Measurements from ENCODE around the gene DISP2. TPM values are rescaled to one million over a fixed set of nuclear protein-coding genes. Genes with fewer than 3 reads are reported as not detected.

Gene DISP2
- total and polyA plus RNA-seq, 9 of the 15 experiments (the other 6 are each of a cell fraction or from before 2014, with no cell fraction given): 0.06 to 0.89 (median 0.15) TPM; not detected in 1

DNA sequence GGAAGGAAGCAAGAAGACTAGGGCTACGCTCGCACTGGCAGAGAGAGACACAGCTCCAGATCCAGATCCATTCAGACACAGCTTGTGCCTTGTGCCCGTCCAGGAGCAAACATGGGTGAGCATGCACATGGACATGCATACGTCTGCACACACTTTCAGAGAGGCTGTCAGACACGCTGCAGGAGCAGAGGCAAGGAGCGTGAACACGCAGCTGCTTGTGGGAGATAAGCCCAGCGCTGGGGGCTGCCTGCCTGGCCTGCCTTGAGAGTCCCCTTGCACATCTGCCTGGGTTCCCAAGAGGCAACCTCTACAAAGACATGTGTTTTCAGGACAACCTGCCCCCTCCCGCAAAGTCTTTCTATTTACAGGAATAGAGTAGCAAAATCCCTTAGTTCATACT lies 69.2 kb downstream of the DISP2 start (continued):
- TF ChIP-seq, protein P1, sequence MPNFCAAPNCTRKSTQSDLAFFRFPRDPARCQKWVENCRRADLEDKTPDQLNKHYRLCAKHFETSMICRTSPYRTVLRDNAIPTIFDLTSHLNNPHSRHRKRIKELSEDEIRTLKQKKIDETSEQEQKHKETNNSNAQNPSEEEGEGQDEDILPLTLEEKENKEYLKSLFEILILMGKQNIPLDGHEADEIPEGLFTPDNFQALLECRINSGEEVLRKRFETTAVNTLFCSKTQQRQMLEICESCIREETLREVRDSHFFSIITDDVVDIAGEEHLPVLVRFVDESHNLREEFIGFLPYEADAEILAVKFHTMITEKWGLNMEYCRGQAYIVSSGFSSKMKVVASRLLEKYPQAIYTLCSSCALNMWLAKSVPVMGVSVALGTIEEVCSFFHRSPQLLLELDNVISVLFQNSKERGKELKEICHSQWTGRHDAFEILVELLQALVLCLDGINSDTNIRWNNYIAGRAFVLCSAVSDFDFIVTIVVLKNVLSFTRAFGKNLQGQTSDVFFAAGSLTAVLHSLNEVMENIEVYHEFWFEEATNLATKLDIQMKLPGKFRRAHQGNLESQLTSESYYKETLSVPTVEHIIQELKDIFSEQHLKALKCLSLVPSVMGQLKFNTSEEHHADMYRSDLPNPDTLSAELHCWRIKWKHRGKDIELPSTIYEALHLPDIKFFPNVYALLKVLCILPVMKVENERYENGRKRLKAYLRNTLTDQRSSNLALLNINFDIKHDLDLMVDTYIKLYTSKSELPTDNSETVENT (CRISPR knock-in tag; IDR thresholded peaks at IDR 0.05): no peak
- TF ChIP-seq FOSL1 (tag; conservative IDR thresholded peaks at IDR 0.05) (no peak), ZNF586 (CRISPR knock-in tag; conservative IDR thresholded peaks at IDR 0.05) (no peak), SMAD3 (CRISPR knock-in tag; conservative IDR thresholded peaks at IDR 0.05) (no peak), ZNF778 (CRISPR knock-in tag; IDR thresholded peaks at IDR 0.05) (no peak), IFI16 (CRISPR knock-in tag; IDR thresholded peaks at IDR 0.05) (no peak), LARP7 (IDR thresholded peaks at IDR 0.05) (no peak), BRD4 (IDR thresholded peaks at IDR 0.05) (no peak), ZNF217 (CRISPR knock-in tag; IDR thresholded peaks at IDR 0.05) (no peak), L3MBTL2 (IDR thresholded peaks at IDR 0.05) (peak; percentile 45), RBM34 (IDR thresholded peaks at IDR 0.05; ENCODE audit: borderline replicate concordance, insufficient read depth, low read length) (no peak), CCNT2 (IDR thresholded peaks at IDR 0.05; ENCODE audit: borderline replicate concordance, extremely low read depth, insufficient read length, low read depth, low read length) (peak; percentile 42), CBX2 (IDR thresholded peaks at IDR 0.05; ENCODE audit: insufficient read depth, low read length, poor library complexity, severe bottlenecking) (no peak)
- TF ChIP-seq, protein P2, sequence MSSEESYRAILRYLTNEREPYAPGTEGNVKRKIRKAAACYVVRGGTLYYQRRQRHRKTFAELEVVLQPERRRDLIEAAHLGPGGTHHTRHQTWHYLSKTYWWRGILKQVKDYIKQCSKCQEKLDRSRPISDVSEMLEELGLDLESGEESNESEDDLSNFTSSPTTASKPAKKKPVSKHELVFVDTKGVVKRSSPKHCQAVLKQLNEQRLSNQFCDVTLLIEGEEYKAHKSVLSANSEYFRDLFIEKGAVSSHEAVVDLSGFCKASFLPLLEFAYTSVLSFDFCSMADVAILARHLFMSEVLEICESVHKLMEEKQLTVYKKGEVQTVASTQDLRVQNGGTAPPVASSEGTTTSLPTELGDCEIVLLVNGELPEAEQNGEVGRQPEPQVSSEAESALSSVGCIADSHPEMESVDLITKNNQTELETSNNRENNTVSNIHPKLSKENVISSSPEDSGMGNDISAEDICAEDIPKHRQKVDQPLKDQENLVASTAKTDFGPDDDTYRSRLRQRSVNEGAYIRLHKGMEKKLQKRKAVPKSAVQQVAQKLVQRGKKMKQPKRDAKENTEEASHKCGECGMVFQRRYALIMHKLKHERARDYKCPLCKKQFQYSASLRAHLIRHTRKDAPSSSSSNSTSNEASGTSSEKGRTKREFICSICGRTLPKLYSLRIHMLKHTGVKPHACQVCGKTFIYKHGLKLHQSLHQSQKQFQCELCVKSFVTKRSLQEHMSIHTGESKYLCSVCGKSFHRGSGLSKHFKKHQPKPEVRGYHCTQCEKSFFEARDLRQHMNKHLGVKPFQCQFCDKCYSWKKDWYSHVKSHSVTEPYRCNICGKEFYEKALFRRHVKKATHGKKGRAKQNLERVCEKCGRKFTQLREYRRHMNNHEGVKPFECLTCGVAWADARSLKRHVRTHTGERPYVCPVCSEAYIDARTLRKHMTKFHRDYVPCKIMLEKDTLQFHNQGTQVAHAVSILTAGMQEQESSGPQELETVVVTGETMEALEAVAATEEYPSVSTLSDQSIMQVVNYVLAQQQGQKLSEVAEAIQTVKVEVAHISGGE (CRISPR knock-in tag; IDR thresholded peaks at IDR 0.05): peak in 1 of 3 experiments; percentile 23; a peak in 1 of 6 replicates
- TF ChIP-seq, protein P3, sequence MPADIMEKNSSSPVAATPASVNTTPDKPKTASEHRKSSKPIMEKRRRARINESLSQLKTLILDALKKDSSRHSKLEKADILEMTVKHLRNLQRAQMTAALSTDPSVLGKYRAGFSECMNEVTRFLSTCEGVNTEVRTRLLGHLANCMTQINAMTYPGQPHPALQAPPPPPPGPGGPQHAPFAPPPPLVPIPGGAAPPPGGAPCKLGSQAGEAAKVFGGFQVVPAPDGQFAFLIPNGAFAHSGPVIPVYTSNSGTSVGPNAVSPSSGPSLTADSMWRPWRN (IDR thresholded peaks at IDR 0.05; ENCODE audit: low read depth): peak; percentile 62; the same call in 1 of the 2 replicates
- TF ChIP-seq, protein P4, sequence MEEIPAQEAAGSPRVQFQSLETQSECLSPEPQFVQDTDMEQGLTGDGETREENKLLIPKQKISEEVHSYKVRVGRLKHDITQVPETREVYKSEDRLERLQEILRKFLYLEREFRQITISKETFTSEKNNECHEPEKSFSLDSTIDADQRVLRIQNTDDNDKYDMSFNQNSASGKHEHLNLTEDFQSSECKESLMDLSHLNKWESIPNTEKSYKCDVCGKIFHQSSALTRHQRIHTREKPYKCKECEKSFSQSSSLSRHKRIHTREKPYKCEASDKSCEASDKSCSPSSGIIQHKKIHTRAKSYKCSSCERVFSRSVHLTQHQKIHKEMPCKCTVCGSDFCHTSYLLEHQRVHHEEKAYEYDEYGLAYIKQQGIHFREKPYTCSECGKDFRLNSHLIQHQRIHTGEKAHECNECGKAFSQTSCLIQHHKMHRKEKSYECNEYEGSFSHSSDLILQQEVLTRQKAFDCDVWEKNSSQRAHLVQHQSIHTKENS (CRISPR knock-in tag; IDR thresholded peaks at IDR 0.05): no peak
- TF ChIP-seq, protein P5, sequence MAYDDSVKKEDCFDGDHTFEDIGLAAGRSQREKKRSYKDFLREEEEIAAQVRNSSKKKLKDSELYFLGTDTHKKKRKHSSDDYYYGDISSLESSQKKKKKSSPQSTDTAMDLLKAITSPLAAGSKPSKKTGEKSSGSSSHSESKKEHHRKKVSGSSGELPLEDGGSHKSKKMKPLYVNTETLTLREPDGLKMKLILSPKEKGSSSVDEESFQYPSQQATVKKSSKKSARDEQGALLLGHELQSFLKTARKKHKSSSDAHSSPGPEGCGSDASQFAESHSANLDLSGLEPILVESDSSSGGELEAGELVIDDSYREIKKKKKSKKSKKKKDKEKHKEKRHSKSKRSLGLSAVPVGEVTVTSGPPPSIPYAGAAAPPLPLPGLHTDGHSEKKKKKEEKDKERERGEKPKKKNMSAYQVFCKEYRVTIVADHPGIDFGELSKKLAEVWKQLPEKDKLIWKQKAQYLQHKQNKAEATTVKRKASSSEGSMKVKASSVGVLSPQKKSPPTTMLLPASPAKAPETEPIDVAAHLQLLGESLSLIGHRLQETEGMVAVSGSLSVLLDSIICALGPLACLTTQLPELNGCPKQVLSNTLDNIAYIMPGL (CRISPR knock-in tag; IDR thresholded peaks at IDR 0.05): no peak

All from K562 (cell line).